Measurements from ENCODE around the gene BCLAF1. TPM values are rescaled to one million over a fixed set of nuclear protein-coding genes. Genes with fewer than 3 reads are reported as not detected.

BCLAF1 gene
- total and polyA plus RNA-seq, 2 donors (not counting 1 experiment from before 2014, with no cell fraction given), result 39.3 to 268 TPM

- Mint-ChIP-seq H3K27me3 (peaks cover 10% of the 10 kb centered on the region), H3K27ac (no peak overlapping the region), H3K9me3 (ENCODE audit: insufficient read depth) (peaks cover 2% of the 10 kb centered on the region), H3K4me1 (no peaks in the 10 kb centered on the region), H3K4me3 (no peak overlapping the region)
- Histone ChIP-seq H3K4me2 (replicated peaks; ENCODE audit: low read depth, low read length, poor library complexity, severe bottlenecking) (no peak overlapping the region), H3K9ac (ENCODE audit: low read length) (no peak overlapping the region), H3K27me3 (replicated peaks in 1 of 4; ENCODE audit: control extremely low read depth in 1 of 4, control insufficient read depth in 3 of 4, insufficient read depth in 4 of 4, low read length in 3 of 4) (no peaks in the 10 kb centered on the region), H3K4me3 (ENCODE audit: control extremely low read depth in 1 of 5, extremely low read depth in 1 of 5, insufficient read depth in 1 of 5, low read depth in 2 of 5, low read length in 4 of 5) (no peak overlapping the region), H3K36me3 (replicated peaks in 1 of 2; ENCODE audit: control extremely low read depth in 1 of 2, control insufficient read depth in 1 of 2, extremely low read depth in 1 of 2, insufficient read depth in 2 of 2, low read length in 1 of 2) (no peaks in the 10 kb centered on the region), H4K20me1 (ENCODE audit: control insufficient read depth, insufficient read depth, low read length, poor library complexity, severe bottlenecking) (no peaks in the 10 kb centered on the region), H3K4me1 (ENCODE audit: control insufficient read depth in 2 of 2, insufficient read depth in 2 of 2, low read length in 2 of 2) (no peaks in the 10 kb centered on the region), H2AFZ (ENCODE audit: insufficient read depth, low read depth, low read length, poor library complexity, severe bottlenecking) (no peak overlapping the region), H3K27ac (ENCODE audit: low read length in 2 of 2) (no peak overlapping the region), H3K9me3 (ENCODE audit: control extremely low read depth in 1 of 3, control insufficient read depth in 2 of 3, insufficient read depth in 1 of 3, low read length in 2 of 3) (peaks cover 0 to 3% (median 0%) of the 10 kb centered on the region in 3 donors), H3K79me2 (ENCODE audit: control insufficient read depth, insufficient read depth, low read length) (no peaks in the 10 kb centered on the region)
- no peak for DNase-seq
- TF ChIP-seq EZH2 (IDR thresholded peaks at IDR 0.05; ENCODE audit: borderline replicate concordance, insufficient read depth, low read depth, low read length, poor library complexity, severe bottlenecking), result no peak
- TF ChIP-seq CTCF (IDR thresholded peaks at IDR 0.05), result no peak
- ChIA-PET CTCF (no interaction called here), POLR2A (no interaction called here)
- ATAC-seq (ENCODE audit: low read depth), result no peak
- intact Hi-C loops (cut with micrococcal nuclease), result no loop called here
Measured at GRCh38 chr6:136307351-136307750, 17.7 kb upstream of the BCLAF1 start.

GRCh38 chr6:136306466-136306865, 16.8 kb upstream of the BCLAF1 start:
- no peak for ATAC-seq (ENCODE audit: low read depth)
- no peaks in the 10 kb centered on the region for H4K20me1 ChIP-seq (ENCODE audit: control insufficient read depth, insufficient read depth, low read length, poor library complexity, severe bottlenecking)
- POLR2A ChIA-PET, result no interaction called here

More at GRCh38 chr6:136306466-136306865, 16.8 kb upstream of the BCLAF1 start:
- WGBS (ENCODE audit: insufficient coverage), result no CpG with 5 or more reads among the region's 1 CpG
- Histone ChIP-seq H3K79me2 (ENCODE audit: control insufficient read depth, insufficient read depth, low read length) (no peaks in the 10 kb centered on the region), H2AFZ (ENCODE audit: insufficient read depth, low read depth, low read length, poor library complexity, severe bottlenecking) (no peak overlapping the region), H3K9me3 (ENCODE audit: control extremely low read depth in 1 of 3, control insufficient read depth in 2 of 3, insufficient read depth in 1 of 3, low read length in 2 of 3) (peaks cover 0 to 3% (median 0%) of the 10 kb centered on the region in 3 donors), H3K4me3 (ENCODE audit: control extremely low read depth in 1 of 5, extremely low read depth in 1 of 5, insufficient read depth in 1 of 5, low read depth in 2 of 5, low read length in 4 of 5) (no peak overlapping the region), H3K4me1 (ENCODE audit: control insufficient read depth in 2 of 2, insufficient read depth in 2 of 2, low read length in 2 of 2) (no peaks in the 10 kb centered on the region), H3K4me2 (replicated peaks; ENCODE audit: low read depth, low read length, poor library complexity, severe bottlenecking) (no peak overlapping the region), H3K27ac (ENCODE audit: low read length in 2 of 2) (no peak overlapping the region), H3K27me3 (replicated peaks in 1 of 4; ENCODE audit: control extremely low read depth in 1 of 4, control insufficient read depth in 3 of 4, insufficient read depth in 4 of 4, low read length in 3 of 4) (no peaks in the 10 kb centered on the region), H3K36me3 (replicated peaks in 1 of 2; ENCODE audit: control extremely low read depth in 1 of 2, control insufficient read depth in 1 of 2, extremely low read depth in 1 of 2, insufficient read depth in 2 of 2, low read length in 1 of 2) (no peaks in the 10 kb centered on the region), H3K9ac (ENCODE audit: low read length) (no peak overlapping the region)
- intact Hi-C loops (cut with micrococcal nuclease), result no loop called here
- Mint-ChIP-seq H3K4me1 (no peaks in the 10 kb centered on the region), H3K27ac (no peak overlapping the region), H3K27me3 (peaks cover 5% of the 10 kb centered on the region), H3K4me3 (no peak overlapping the region), H3K9me3 (ENCODE audit: insufficient read depth) (peaks cover 2% of the 10 kb centered on the region)
- CTCF ChIA-PET, result no interaction called here
- TF ChIP-seq CTCF (IDR thresholded peaks at IDR 0.05) (no peak), EZH2 (IDR thresholded peaks at IDR 0.05; ENCODE audit: borderline replicate concordance, insufficient read depth, low read depth, low read length, poor library complexity, severe bottlenecking) (no peak)
- no peak for DNase-seq
